Fibroblast of lung (primary cell): ENCODE data around the gene ZDHHC22. TPM values are rescaled to one million over a fixed set of nuclear protein-coding genes. Genes with fewer than 3 reads are reported as not detected.
A peak's percentile ranks its signal among the peaks of the same experiment; 100 is the strongest.

Source experiments
- DNase-seq, 2 donors: peaks; one replicate each; pipeline versions ENCODE4 v3.0.0 to v3.0.0-alpha.2; 2010; ENCODE audit warnings: low read depth in 2 of 2
- H2AFZ ChIP-seq: 2 replicates; pipeline ENCODE4 v1.5.1; 2012; ENCODE audit warnings: low read length, control low read depth, inconsistent platforms
- H3K27ac ChIP-seq: 2 replicates; pipeline ENCODE4 v1.5.1; 2011; ENCODE audit warnings: low read length, control low read depth; ENCODE audit not compliant: insufficient read depth
- H3K27me3 ChIP-seq: 2 replicates; pipeline ENCODE4 v1.5.1; 2011; ENCODE audit warnings: mild to moderate bottlenecking, low read length; ENCODE audit not compliant: control insufficient read depth, insufficient read depth
- H3K36me3 ChIP-seq: 2 replicates; pipeline ENCODE4 v1.5.1; 2011; ENCODE audit warnings: low read length; ENCODE audit not compliant: control insufficient read depth, insufficient read depth
- H3K4me1 ChIP-seq: 2 replicates; pipeline ENCODE4 v1.5.1; 2011; ENCODE audit warnings: low read length; ENCODE audit not compliant: control insufficient read depth, insufficient read depth; ENCODE audit errors: extremely low read depth
- H3K4me2 ChIP-seq: 2 replicates; pipeline ENCODE4 v1.5.1; 2011; ENCODE audit warnings: low read length, control low read depth; ENCODE audit not compliant: insufficient read depth; ENCODE audit errors: extremely low read depth
- H3K4me3 ChIP-seq, 4 experiments: fragments of 200-600 bp in 1 of 4; sonication (generic) in 1 of 4; replicated peaks in 1 of 4; 2 replicates each; pipeline ENCODE4 v1.5.1; 2011 to 2016; ENCODE audit warnings: low read length in 4 of 4, low read depth in 3 of 4, mild to moderate bottlenecking in 3 of 4, control low read depth in 2 of 4, inconsistent platforms in 1 of 4, mixed read lengths in 1 of 4; ENCODE audit not compliant: insufficient read depth in 1 of 4; ENCODE audit errors: control extremely low read depth in 1 of 4
- H3K79me2 ChIP-seq: 2 replicates; pipeline ENCODE4 v1.5.1; 2012; ENCODE audit warnings: mild to moderate bottlenecking, low read length, inconsistent platforms; ENCODE audit not compliant: control insufficient read depth, insufficient read depth
- H3K9ac ChIP-seq: 2 replicates; pipeline ENCODE4 v1.5.1; 2011; ENCODE audit warnings: mild to moderate bottlenecking, low read length, control low read depth; ENCODE audit not compliant: insufficient read depth
- H3K9me3 ChIP-seq: 2 replicates; pipeline ENCODE4 v1.5.1; 2012; ENCODE audit warnings: low read depth, low read length; ENCODE audit not compliant: control insufficient read depth, insufficient read depth
- H4K20me1 ChIP-seq: 2 replicates; pipeline ENCODE4 v1.5.1; 2011; ENCODE audit warnings: low read length; ENCODE audit not compliant: control insufficient read depth, insufficient read depth; ENCODE audit errors: extremely low read depth
- CTCF ChIP-seq, 2 donors: IDR thresholded peaks in 1 of 2; conservative IDR thresholded peaks in 1 of 2; 1 replicate in 1 of 2; 2 replicates in 1 of 2; pipeline ENCODE4 v1.5.1; 2011 to 2012; ENCODE audit warnings: low read length in 2 of 2, control low read depth in 1 of 2, inconsistent platforms in 1 of 2, low read depth in 1 of 2, mild to moderate bottlenecking in 1 of 2
- EZH2 ChIP-seq: IDR thresholded peaks from 2 replicates; pipeline ENCODE4 v1.5.1; 2012; ENCODE audit warnings: low read length, control low read depth, mild to moderate bottlenecking; ENCODE audit errors: missing control alignments
- polyA plus RNA-seq, 2 donors: library from polyadenylated mRNA; depleted of rRNA in 1 of 2; stranded (reverse) in 1 of 2; unstranded in 1 of 2; fragments of >200 nt; gene quantifications; 2 replicates each; pipeline ENCODE4 v1.2.1, GENCODE V29; 2011 to 2012; ENCODE audit warnings: missing spikeins in 1 of 2
- total RNA-seq: library from RNA; depleted of rRNA; stranded (reverse); fragments of >200 nt; gene quantifications from 2 replicates; pipeline ENCODE4 v1.2.1, GENCODE V29; 2014

ZDHHC22 gene
- total and polyA plus RNA-seq, 2 donors (not counting 1 experiment from before 2014, with no cell fraction given) = not detected

- TF ChIP-seq CTCF (conservative IDR thresholded peaks at IDR 0.05 in 1 of 2, IDR thresholded peaks at IDR 0.05 in 1 of 2; ENCODE audit: low read depth in 1 of 2, low read length in 2 of 2) (no peak), EZH2 (no peak)
- H3K9ac ChIP-seq = no peak overlapping the region
Observed at GRCh38 chr14:77126461-77126990, 15.1 kb downstream of the ZDHHC22 start.

GRCh38 chr14:77125823-77126325 lies 15.7 kb downstream of the ZDHHC22 start:
- Histone ChIP-seq H3K27me3 (peaks cover 11% of the 10 kb centered on the region), H3K4me3 (no peak overlapping the region), H3K27ac (no peak overlapping the region), H3K36me3 (no peaks in the 10 kb centered on the region), H4K20me1 (no peaks in the 10 kb centered on the region), H3K9me3 (no peaks in the 10 kb centered on the region), H2AFZ (no peak overlapping the region), H3K4me1 (no peaks in the 10 kb centered on the region), H3K9ac (no peak overlapping the region), H3K4me2 (no peak overlapping the region), H3K79me2 (no peaks in the 10 kb centered on the region)
- DNase-seq = no peak
- no peak for TF ChIP-seq CTCF (conservative IDR thresholded peaks at IDR 0.05 in 1 of 2, IDR thresholded peaks at IDR 0.05 in 1 of 2; ENCODE audit: low read depth in 1 of 2, low read length in 2 of 2)
- no peak for TF ChIP-seq EZH2

More at GRCh38 chr14:77126461-77126990, 15.1 kb downstream of the ZDHHC22 start:
- Histone ChIP-seq H3K27me3 (peaks cover 11% of the 10 kb centered on the region), H3K4me2 (no peak overlapping the region), H3K79me2 (no peaks in the 10 kb centered on the region), H3K9me3 (no peaks in the 10 kb centered on the region), H3K4me1 (no peaks in the 10 kb centered on the region), H2AFZ (no peak overlapping the region), H3K36me3 (no peaks in the 10 kb centered on the region), H4K20me1 (no peaks in the 10 kb centered on the region), H3K27ac (no peak overlapping the region), H3K4me3 (no peak overlapping the region)
- no peak for DNase-seq

GRCh38 chr14:77125281-77125801 lies 16.2 kb downstream of the ZDHHC22 start:
- H3K4me1 ChIP-seq = no peaks in the 10 kb centered on the region
- no peak overlapping the region for H3K9ac ChIP-seq
- no peaks in the 10 kb centered on the region for H3K9me3 ChIP-seq
- H3K27ac ChIP-seq = no peak overlapping the region
- H3K27me3 ChIP-seq = peaks cover 11% of the 10 kb centered on the region
- TF ChIP-seq CTCF (conservative IDR thresholded peaks at IDR 0.05 in 1 of 2, IDR thresholded peaks at IDR 0.05 in 1 of 2; ENCODE audit: low read depth in 1 of 2, low read length in 2 of 2) = peak in 1 of 2 donors; percentile 3
- TF ChIP-seq EZH2 = peak; percentile 57
- H3K4me3 ChIP-seq = no peak overlapping the region
- H4K20me1 ChIP-seq = no peaks in the 10 kb centered on the region
- no peak for DNase-seq
- no peaks in the 10 kb centered on the region for H3K36me3 ChIP-seq
- H3K4me2 ChIP-seq = no peak overlapping the region
- no peaks in the 10 kb centered on the region for H3K79me2 ChIP-seq
- no peak overlapping the region for H2AFZ ChIP-seq
